Thoracic aorta (tissue), 2 donors: Measurements from ENCODE around the gene GREB1L. TPM values are rescaled to one million over a fixed set of nuclear protein-coding genes. Genes with fewer than 3 reads are reported as not detected.

Source experiments
- ATAC-seq: fragments of 150-250 bp; one replicate; pipeline ENCODE4 v1.8.0; 2017; ENCODE audit warnings: low read depth; ENCODE audit not compliant: insufficient number of reproducible peaks, low FRiP score
- DNase-seq: peaks from one replicate; pipeline ENCODE4 v3.0.0-alpha.2; 2020; ENCODE audit warnings: low spot score
- H3K27ac ChIP-seq, 2 donors: fragments of 200-600 bp; sonication (generic); 1 replicate in 1 of 2; 2 replicates in 1 of 2; pipeline ENCODE4 v1.5.1; 2016; ENCODE audit warnings: mild to moderate bottlenecking in 2 of 2, moderate library complexity in 2 of 2
- H3K27me3 ChIP-seq: fragments of 200-600 bp; sonication (generic); replicated peaks from 2 replicates; pipeline ENCODE4 v1.6.0; 2016; ENCODE audit warnings: mild to moderate bottlenecking; ENCODE audit not compliant: insufficient read depth
- H3K36me3 ChIP-seq: fragments of 200-600 bp; sonication (generic); one replicate; pipeline ENCODE4 v1.5.1; 2016
- H3K4me1 ChIP-seq, 2 donors: fragments of 200-600 bp; sonication (generic); 1 replicate in 1 of 2; 2 replicates in 1 of 2; pipeline versions ENCODE4 v1.5.1 to v1.6.0; 2016; ENCODE audit warnings: low read depth in 2 of 2, mild to moderate bottlenecking in 1 of 2; ENCODE audit not compliant: control insufficient read depth in 1 of 2
- H3K4me3 ChIP-seq: fragments of 200-600 bp; sonication (generic); 2 replicates; pipeline ENCODE4 v1.5.1; 2016; ENCODE audit warnings: mild to moderate bottlenecking
- H3K9me3 ChIP-seq: fragments of 200-600 bp; sonication (generic); 2 replicates; pipeline ENCODE4 v1.5.1; 2016
- CTCF ChIP-seq: fragments of 200-600 bp; sonication (generic); IDR thresholded peaks from one replicate; pipeline ENCODE4 v1.5.1; 2019; ENCODE audit warnings: antibody characterized with exemption
- total RNA-seq, 2 donors: library from RNA; depleted of rRNA; stranded (reverse); fragments of >200 nt; gene quantifications; one replicate each; pipeline versions ENCODE4 v1.1.0 to v1.2.3, GENCODE V29; 2016

The GREB1L gene
- total RNA-seq, 2 donors from 2014 or later: 12.7 to 20.0 TPM

- no peaks in the 10 kb centered on the region for H3K9me3 ChIP-seq
- H3K36me3 ChIP-seq: no peaks in the 10 kb centered on the region
- TF ChIP-seq CTCF: no peak
- H3K27me3 ChIP-seq: no peaks in the 10 kb centered on the region
- H3K4me3 ChIP-seq: no peak overlapping the region
- no peak overlapping the region for H3K27ac ChIP-seq
- H3K4me1 ChIP-seq: peaks cover 0 to 9% of the 10 kb centered on the region in 2 donors
- DNase-seq: no peak
- no peak for ATAC-seq
Observed at GRCh38 chr18:21398121-21398520, 156.1 kb downstream of the GREB1L start.

GRCh38 chr18:21402272-21402671 is 160.2 kb downstream of the GREB1L start:
- H3K27ac ChIP-seq: no peak overlapping the region
- ATAC-seq: no peak
- peaks cover 3% of the 10 kb centered on the region for H3K36me3 ChIP-seq
- no peak for DNase-seq
- no peak for TF ChIP-seq CTCF
- no peaks in the 10 kb centered on the region for H3K4me1 ChIP-seq
- H3K4me3 ChIP-seq: no peak overlapping the region
- H3K27me3 ChIP-seq: no peaks in the 10 kb centered on the region
- H3K9me3 ChIP-seq: no peaks in the 10 kb centered on the region

DNA sequence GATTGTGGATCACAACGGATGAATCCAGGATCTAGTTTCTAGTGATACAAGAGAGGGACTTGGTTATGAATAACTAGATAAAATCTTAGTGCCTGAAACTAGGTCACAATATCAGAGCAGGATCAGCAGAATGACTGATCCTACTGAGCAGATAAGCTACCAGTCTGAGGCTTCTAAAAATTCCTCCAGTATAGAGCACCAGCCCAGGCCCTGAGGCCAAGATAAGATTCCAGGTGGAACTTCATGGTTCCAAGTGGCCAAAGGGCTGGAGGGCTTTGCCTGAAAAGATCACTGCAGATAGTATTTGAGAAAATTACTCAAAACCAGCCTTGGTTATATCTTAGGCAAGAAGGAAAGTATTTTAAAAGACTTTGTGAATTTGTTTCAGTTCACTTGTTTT is 162.4 kb downstream of the GREB1L start:
- Histone ChIP-seq H3K27me3 (no peaks in the 10 kb centered on the region), H3K4me1 (no peaks in the 10 kb centered on the region), H3K9me3 (no peaks in the 10 kb centered on the region), H3K36me3 (peaks cover 3% of the 10 kb centered on the region), H3K4me3 (no peak overlapping the region), H3K27ac (no peak overlapping the region)
- DNase-seq (no peak), ATAC-seq (no peak)
- no peak for TF ChIP-seq CTCF

GRCh38 chr18:21406116-21406515 is 164.1 kb downstream of the GREB1L start:
- H3K4me1 ChIP-seq: no peaks in the 10 kb centered on the region
- H3K4me3 ChIP-seq: no peak overlapping the region
- no peak for TF ChIP-seq CTCF
- H3K27me3 ChIP-seq: no peaks in the 10 kb centered on the region
- H3K9me3 ChIP-seq: no peaks in the 10 kb centered on the region
- H3K36me3 ChIP-seq: peaks cover 3% of the 10 kb centered on the region
- DNase-seq (no peak), ATAC-seq (no peak)
- no peak overlapping the region for H3K27ac ChIP-seq

GRCh38 chr18:21408681-21409080 is 166.6 kb downstream of the GREB1L start:
- no peak for TF ChIP-seq CTCF
- peaks cover 3% of the 10 kb centered on the region for H3K36me3 ChIP-seq
- no peaks in the 10 kb centered on the region for H3K27me3 ChIP-seq
- no peak for DNase-seq
- H3K4me1 ChIP-seq: no peaks in the 10 kb centered on the region
- H3K27ac ChIP-seq: no peak overlapping the region
- no peak overlapping the region for H3K4me3 ChIP-seq
- no peaks in the 10 kb centered on the region for H3K9me3 ChIP-seq
- no peak for ATAC-seq
